NT2/D1 (cell line): ENCODE results near the gene ITGB4.

Experiments used
- SUZ12 ChIP-seq: IDR thresholded peaks from 2 replicates; pipeline ENCODE4 v1.6.1; 2011; ENCODE audit not compliant: insufficient read length, insufficient read depth; ENCODE audit errors: extremely low read depth
- YY1 ChIP-seq: IDR thresholded peaks from 2 replicates; pipeline ENCODE4 v1.6.1; 2011; ENCODE audit not compliant: insufficient read length, insufficient read depth
- ZNF274 ChIP-seq: IDR thresholded peaks from 2 replicates; pipeline ENCODE4 v1.6.1; 2011; ENCODE audit warnings: mild to moderate bottlenecking, low read depth, low read length

DNA sequence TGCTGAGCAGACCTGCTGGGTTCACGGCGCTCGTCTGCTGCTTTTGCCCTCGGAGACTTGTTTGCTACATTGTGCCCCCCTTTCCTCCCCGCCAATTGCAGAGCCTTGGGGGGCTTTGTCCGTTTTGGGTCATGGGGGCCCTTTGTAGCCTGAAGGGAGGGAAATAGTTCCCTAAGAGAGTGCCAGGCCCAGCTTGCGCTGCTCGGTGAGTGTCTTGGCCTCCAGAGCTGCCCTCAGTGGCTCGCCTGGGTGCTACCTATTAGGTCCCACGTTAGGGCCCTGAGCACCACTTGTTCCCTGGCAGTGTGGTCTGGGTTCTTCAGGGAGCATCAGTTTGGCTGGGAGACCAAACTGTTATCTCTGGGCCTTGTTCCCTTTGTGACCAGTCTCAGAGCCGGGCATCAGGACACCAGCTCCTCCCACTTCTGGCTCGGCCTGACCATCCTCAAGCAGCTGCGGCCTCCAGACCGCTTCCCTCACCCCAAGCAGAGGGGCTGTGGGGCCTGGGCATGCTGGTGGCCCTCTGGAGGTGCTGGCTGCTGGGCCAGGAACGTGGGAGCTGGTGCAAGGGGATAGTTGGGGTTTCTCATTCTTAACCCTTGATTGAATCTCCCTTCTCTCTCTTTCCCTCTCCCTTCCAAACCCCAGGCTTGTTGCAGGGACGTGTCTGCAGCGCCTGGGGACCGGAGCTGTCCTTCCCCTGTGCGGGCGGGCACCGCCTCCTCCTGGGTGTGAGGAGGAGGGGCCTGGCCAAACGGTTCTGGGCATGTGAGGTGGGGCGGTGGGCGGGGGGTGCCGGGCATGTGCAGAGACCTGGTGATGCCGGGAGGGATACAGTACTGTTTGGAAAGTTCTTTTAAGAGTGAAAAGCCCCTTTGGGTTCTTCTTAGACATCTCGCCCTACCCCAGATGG lies 16.0 kb upstream of the ITGB4 start:
- TF ChIP-seq YY1, result no peak
- TF ChIP-seq ZNF274, result no peak
- no peak for TF ChIP-seq SUZ12
